Measurements from ENCODE around the gene EBF3. TPM values are rescaled to one million over a fixed set of nuclear protein-coding genes. Genes with fewer than 3 reads are reported as not detected.

Gene EBF3
- not detected in 2 replicates for total RNA-seq (2014; rRNA removed; shearing (Covaris generic))

- no peak for DNase-seq (ENCODE audit: low spot score)
Measured at GRCh38 chr10:129963641-129964501, at the start of gene EBF3. Gene EBF3, minus strand, starts transcription at chr10:129964274. Its CDS starts 506 bp downstream, at chr10:129963768.

- no peak for DNase-seq (ENCODE audit: low spot score)
Measured at GRCh38 chr10:130013335-130014262, 49.5 kb upstream of the EBF3 start.

- no peak for DNase-seq (ENCODE audit: low spot score)
Measured at GRCh38 chr10:130012129-130012528, 48.1 kb upstream of the EBF3 start.

GRCh38 chr10:130010653-130011052 is 46.6 kb upstream of the EBF3 start:
- no peak for DNase-seq (ENCODE audit: low spot score)

GRCh38 chr10:130009228-130009627 is 45.2 kb upstream of the EBF3 start:
- DNase-seq (ENCODE audit: low spot score) = no peak

GRCh38 chr10:130003787-130004613 is 39.9 kb upstream of the EBF3 start:
- no peak for DNase-seq (ENCODE audit: low spot score)

- DNase-seq (ENCODE audit: low spot score) = no peak
Measured at GRCh38 chr10:130003166-130003565, 39.1 kb upstream of the EBF3 start.

GRCh38 chr10:130002606-130003005 is 38.5 kb upstream of the EBF3 start:
- DNase-seq (ENCODE audit: low spot score) = no peak

GRCh38 chr10:130000918-130001317 is 36.8 kb upstream of the EBF3 start:
- DNase-seq (ENCODE audit: low spot score) = no peak

- DNase-seq (ENCODE audit: low spot score) = no peak
Measured at GRCh38 chr10:129999140-129999539, 35.1 kb upstream of the EBF3 start.

GRCh38 chr10:129993621-129994020 is 29.5 kb upstream of the EBF3 start:
- no peak for DNase-seq (ENCODE audit: low spot score)

GRCh38 chr10:129992356-129992755 is 28.3 kb upstream of the EBF3 start:
- no peak for DNase-seq (ENCODE audit: low spot score)

GRCh38 chr10:129982825-129983224 is 18.8 kb upstream of the EBF3 start:
- no peak for DNase-seq (ENCODE audit: low spot score)

GRCh38 chr10:129978980-129979379 is 14.9 kb upstream of the EBF3 start:
- DNase-seq (ENCODE audit: low spot score) = no peak

GRCh38 chr10:129978322-129978721 is 14.2 kb upstream of the EBF3 start:
- no peak for DNase-seq (ENCODE audit: low spot score)

- no peak for DNase-seq (ENCODE audit: low spot score)
Measured at GRCh38 chr10:129977794-129978193, 13.7 kb upstream of the EBF3 start.

GRCh38 chr10:129973674-129974059 is 9.6 kb upstream of the EBF3 start:
- DNase-seq (ENCODE audit: low spot score) = no peak

- DNase-seq (ENCODE audit: low spot score) = no peak
Measured at GRCh38 chr10:129972966-129973673, 9.0 kb upstream of the EBF3 start.

- no peak for DNase-seq (ENCODE audit: low spot score)
Measured at GRCh38 chr10:129972145-129972965, 8.3 kb upstream of the EBF3 start.
